Right lobe of liver (tissue), 6 donors: ENCODE results near the gene EFNA5. TPM values are rescaled to one million over a fixed set of nuclear protein-coding genes. Genes with fewer than 3 reads are reported as not detected.

Experiments used
- ATAC-seq, 4 donors: fragments of 200-7000 bp; cut with Tn5 transposase; one replicate each; pipeline ENCODE4 v1.9.1; 2020; ENCODE audit warnings: mild to moderate bottlenecking in 4 of 4, moderate library complexity in 4 of 4
- DNase-seq, 3 donors: peaks; one replicate each; pipeline ENCODE4 v3.0.0-alpha.2; 2020
- H3K27ac ChIP-seq, 3 donors: fragments of 200-600 bp; one replicate each; pipeline ENCODE4 v1.8.0; 2022
- H3K27me3 ChIP-seq, 2 donors: fragments of 200-600 bp; one replicate each; pipeline ENCODE4 v1.8.0; 2022
- H3K36me3 ChIP-seq, 4 donors: fragments of 200-600 bp; sonication (generic) in 1 of 4; one replicate each; pipeline versions ENCODE4 v1.5.1 to v1.8.0; 2017 to 2022; ENCODE audit warnings: control low read depth in 1 of 4
- H3K4me1 ChIP-seq, 4 donors: fragments of 200-600 bp; sonication (generic) in 1 of 4; one replicate each; pipeline versions ENCODE4 v1.5.1 to v1.8.0; 2017 to 2022; ENCODE audit warnings: control low read depth in 1 of 4
- H3K4me3 ChIP-seq, 3 donors: fragments of 200-600 bp; one replicate each; pipeline ENCODE4 v1.8.0; 2022
- H3K9me3 ChIP-seq, 4 donors: fragments of 200-600 bp; sonication (generic) in 1 of 4; one replicate each; pipeline versions ENCODE4 v1.5.1 to v1.8.0; 2017 to 2022; ENCODE audit warnings: control low read depth in 1 of 4
- POLR2A ChIP-seq: fragments of 450-650 bp; IDR thresholded peaks from one replicate; pipeline ENCODE4 v1.6.1; 2017; ENCODE audit warnings: antibody characterized with exemption, mild to moderate bottlenecking
- WGBS: methylation state at CpG from one replicate; pipeline ENCODE4 v1.1.6; 2018; ENCODE audit warnings: low coverage, low lambda C conversion rate; ENCODE audit not compliant: insufficient coverage; ENCODE audit errors: missing lambda C conversion rate; 5-methylcytosine and 5-hydroxymethylcytosine counted together
- intact Hi-C, 2 donors: fragments of 100-400 bp; cut with DNase I; formaldehyde crosslinking; loops; one replicate each; pipeline versions ENCODE4 v1.11.2 to v1.14.1; 2022
- total RNA-seq, 6 experiments: library from RNA; depleted of rRNA in 2 of 6; stranded (reverse); fragments of >200 nt in 2 of 6; fragmentation: NEBNext Ultra II Directional in 3 of 6; extraction: Animal tissue kit (Norgen Biotek cat#: 25700) in 3 of 6; gene quantifications; one replicate each; pipeline versions ENCODE4 v1.1.0 to v1.2.4, GENCODE V29; 2016 to 2023
- TF ChIP-seq, protein P1 (sequence below), 4 donors: fragments of 200-600 bp in 3 of 4; fragments of 450-650 bp in 1 of 4; IDR thresholded peaks; one replicate each; pipeline versions ENCODE4 v1.5.1 to v1.8.0; 2016 to 2022; ENCODE audit warnings: antibody characterized with exemption in 4 of 4, mild to moderate bottlenecking in 2 of 4
- donor health status: DM: no; HTN: yes; CAD: no.
- donor health status: DM: no; HTN: no; CAD: no.
- donor health status: DM: no; HTN: no; CAD: no.
- donor health status: DM: no; HTN: yes; CAD: no.
- donor health status: DM: no; HTN: yes; CAD: no.

EFNA5 gene
- total RNA-seq, 6 experiments from 2014 or later, result 0.18 to 11.7 (median 1.4) TPM

GRCh38 chr5:107522456-107522855 lies 148.3 kb downstream of the EFNA5 start:
- ATAC-seq, result no peak
- H3K9me3 ChIP-seq, result no peaks in the 10 kb centered on the region
- no peak overlapping the region for H3K27ac ChIP-seq
- H3K4me3 ChIP-seq, result no peak overlapping the region
- TF ChIP-seq, protein P1, sequence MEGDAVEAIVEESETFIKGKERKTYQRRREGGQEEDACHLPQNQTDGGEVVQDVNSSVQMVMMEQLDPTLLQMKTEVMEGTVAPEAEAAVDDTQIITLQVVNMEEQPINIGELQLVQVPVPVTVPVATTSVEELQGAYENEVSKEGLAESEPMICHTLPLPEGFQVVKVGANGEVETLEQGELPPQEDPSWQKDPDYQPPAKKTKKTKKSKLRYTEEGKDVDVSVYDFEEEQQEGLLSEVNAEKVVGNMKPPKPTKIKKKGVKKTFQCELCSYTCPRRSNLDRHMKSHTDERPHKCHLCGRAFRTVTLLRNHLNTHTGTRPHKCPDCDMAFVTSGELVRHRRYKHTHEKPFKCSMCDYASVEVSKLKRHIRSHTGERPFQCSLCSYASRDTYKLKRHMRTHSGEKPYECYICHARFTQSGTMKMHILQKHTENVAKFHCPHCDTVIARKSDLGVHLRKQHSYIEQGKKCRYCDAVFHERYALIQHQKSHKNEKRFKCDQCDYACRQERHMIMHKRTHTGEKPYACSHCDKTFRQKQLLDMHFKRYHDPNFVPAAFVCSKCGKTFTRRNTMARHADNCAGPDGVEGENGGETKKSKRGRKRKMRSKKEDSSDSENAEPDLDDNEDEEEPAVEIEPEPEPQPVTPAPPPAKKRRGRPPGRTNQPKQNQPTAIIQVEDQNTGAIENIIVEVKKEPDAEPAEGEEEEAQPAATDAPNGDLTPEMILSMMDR (IDR thresholded peaks at IDR 0.05), result no peak
- no peak for TF ChIP-seq POLR2A
- intact Hi-C loops, result no loop called here
- 91% methylated on average over 4 of the region's 4 CpGs for WGBS
- no peaks in the 10 kb centered on the region for H3K4me1 ChIP-seq
- H3K36me3 ChIP-seq, result no peaks in the 10 kb centered on the region
- H3K27me3 ChIP-seq, result no peaks in the 10 kb centered on the region
- DNase-seq, result no peak

GRCh38 chr5:107519900-107520354 lies 150.8 kb downstream of the EFNA5 start:
- H3K4me1 ChIP-seq, result no peaks in the 10 kb centered on the region
- no peak overlapping the region for H3K27ac ChIP-seq
- H3K4me3 ChIP-seq, result no peak overlapping the region
- H3K27me3 ChIP-seq, result no peaks in the 10 kb centered on the region
- whole genome bisulfite sequencing, result 35% methylated on average over 6 of the region's 6 CpGs
- DNase-seq (no peak), ATAC-seq (no peak)
- intact Hi-C loops, result no loop called here
- no peak for TF ChIP-seq POLR2A
- TF ChIP-seq, protein P1 (IDR thresholded peaks at IDR 0.05), result no peak
- H3K36me3 ChIP-seq, result no peaks in the 10 kb centered on the region
- H3K9me3 ChIP-seq, result no peaks in the 10 kb centered on the region

DNA sequence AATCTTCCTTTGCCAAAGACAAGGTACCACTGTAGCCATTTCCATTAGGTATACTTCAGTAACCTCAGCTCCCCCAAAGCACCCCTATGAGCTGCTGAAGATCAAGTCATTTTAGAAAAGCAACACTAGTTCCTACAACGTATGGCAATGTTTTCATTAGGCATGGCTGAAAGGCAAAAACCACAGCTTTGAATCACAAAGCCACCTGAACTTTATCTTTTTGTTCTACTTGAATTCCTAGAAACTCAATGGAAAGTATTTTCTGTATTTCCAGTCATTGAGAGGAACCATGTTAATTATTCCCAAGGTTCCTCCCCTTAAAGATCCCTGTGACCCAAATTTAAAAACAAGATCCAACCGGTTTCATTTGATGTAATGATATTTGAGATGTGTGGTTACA lies 152.1 kb downstream of the EFNA5 start:
- no peak for ATAC-seq
- no peaks in the 10 kb centered on the region for H3K27me3 ChIP-seq
- no peaks in the 10 kb centered on the region for H3K4me1 ChIP-seq
- DNase-seq, result no peak
- H3K36me3 ChIP-seq, result no peaks in the 10 kb centered on the region
- TF ChIP-seq, protein P1 (IDR thresholded peaks at IDR 0.05), result no peak
- TF ChIP-seq POLR2A, result no peak
- 70% methylated on average over 2 of the region's 2 CpGs for WGBS
- no peak overlapping the region for H3K27ac ChIP-seq
- no peak overlapping the region for H3K4me3 ChIP-seq
- no peaks in the 10 kb centered on the region for H3K9me3 ChIP-seq
- intact Hi-C loops, result no loop called here

DNA sequence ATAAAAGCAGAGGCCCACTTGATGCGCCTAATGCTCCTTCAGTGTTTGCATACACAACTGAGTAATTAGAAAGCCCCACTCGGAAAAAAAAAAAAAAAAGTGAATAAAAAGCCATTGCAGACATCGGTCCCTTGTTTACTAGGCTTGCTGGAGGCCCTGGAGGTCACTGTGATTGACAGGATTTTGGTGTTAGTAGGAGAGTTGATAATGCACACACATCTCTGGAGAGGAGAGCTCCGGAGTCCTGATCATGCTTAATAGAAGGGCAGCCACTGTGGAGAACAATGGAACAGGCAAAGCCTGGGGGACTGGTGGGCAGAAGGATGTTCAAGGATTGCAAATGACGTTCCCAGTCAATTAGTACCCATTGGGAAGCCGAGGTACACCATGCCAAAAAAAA lies 152.5 kb downstream of the EFNA5 start:
- ATAC-seq (no peak), DNase-seq (no peak)
- Histone ChIP-seq H3K4me3 (no peak overlapping the region), H3K27me3 (no peaks in the 10 kb centered on the region), H3K9me3 (no peaks in the 10 kb centered on the region), H3K4me1 (no peaks in the 10 kb centered on the region), H3K36me3 (no peaks in the 10 kb centered on the region), H3K27ac (no peak overlapping the region)
- intact Hi-C loops, result no loop called here
- no peak for TF ChIP-seq POLR2A
- TF ChIP-seq, protein P1 (IDR thresholded peaks at IDR 0.05), result no peak
- 62% methylated on average over 5 of the region's 6 CpGs for WGBS
